Tibial nerve (tissue), 3 donors: ENCODE measurements around the gene NTSR1.

Experiments used
- POLR2A ChIP-seq, 2 donors: fragments of 450-650 bp; IDR thresholded peaks; one replicate each; pipeline ENCODE4 v1.6.1; 2017; ENCODE audit warnings: antibody characterized with exemption in 2 of 2, mild to moderate bottlenecking in 2 of 2, moderate library complexity in 2 of 2
- TF ChIP-seq, protein P1 (sequence below), 5 experiments: fragments of 200-600 bp in 3 of 5; fragments of 450-650 bp in 2 of 5; sonication (generic) in 3 of 5; IDR thresholded peaks; one replicate each; pipeline ENCODE4 v1.5.1; 2016 to 2019; ENCODE audit warnings: antibody characterized with exemption in 5 of 5, mild to moderate bottlenecking in 3 of 5, moderate library complexity in 2 of 5

DNA sequence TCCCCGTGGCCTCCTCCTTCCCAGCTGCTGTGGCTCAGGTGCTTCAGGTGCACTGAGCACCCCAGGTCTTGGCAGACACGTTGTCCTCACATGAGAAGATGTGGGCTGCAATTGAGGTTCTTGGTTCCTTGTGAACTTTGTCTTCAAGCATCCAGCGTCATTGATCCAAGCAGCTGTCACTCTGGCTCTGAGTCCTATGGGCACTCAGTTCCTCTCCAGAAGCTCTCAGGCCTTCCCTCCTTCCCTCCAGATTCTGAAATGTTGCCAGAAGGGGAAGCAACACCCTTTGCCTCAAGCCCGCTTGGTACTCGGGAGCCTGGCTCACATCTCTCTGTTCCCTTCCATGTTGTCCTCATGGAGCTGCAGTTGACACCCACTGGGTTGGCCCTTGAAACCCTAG is 79.2 kb downstream of the NTSR1 start:
- TF ChIP-seq, protein P1, sequence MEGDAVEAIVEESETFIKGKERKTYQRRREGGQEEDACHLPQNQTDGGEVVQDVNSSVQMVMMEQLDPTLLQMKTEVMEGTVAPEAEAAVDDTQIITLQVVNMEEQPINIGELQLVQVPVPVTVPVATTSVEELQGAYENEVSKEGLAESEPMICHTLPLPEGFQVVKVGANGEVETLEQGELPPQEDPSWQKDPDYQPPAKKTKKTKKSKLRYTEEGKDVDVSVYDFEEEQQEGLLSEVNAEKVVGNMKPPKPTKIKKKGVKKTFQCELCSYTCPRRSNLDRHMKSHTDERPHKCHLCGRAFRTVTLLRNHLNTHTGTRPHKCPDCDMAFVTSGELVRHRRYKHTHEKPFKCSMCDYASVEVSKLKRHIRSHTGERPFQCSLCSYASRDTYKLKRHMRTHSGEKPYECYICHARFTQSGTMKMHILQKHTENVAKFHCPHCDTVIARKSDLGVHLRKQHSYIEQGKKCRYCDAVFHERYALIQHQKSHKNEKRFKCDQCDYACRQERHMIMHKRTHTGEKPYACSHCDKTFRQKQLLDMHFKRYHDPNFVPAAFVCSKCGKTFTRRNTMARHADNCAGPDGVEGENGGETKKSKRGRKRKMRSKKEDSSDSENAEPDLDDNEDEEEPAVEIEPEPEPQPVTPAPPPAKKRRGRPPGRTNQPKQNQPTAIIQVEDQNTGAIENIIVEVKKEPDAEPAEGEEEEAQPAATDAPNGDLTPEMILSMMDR (IDR thresholded peaks at IDR 0.05), result no peak
- no peak for TF ChIP-seq POLR2A (IDR thresholded peaks at IDR 0.05)
